NCI-H1105 treated with DMSO at 0.1 percent for 48 hours (cell line): ENCODE results near the gene CIT.
"Not testable (repeated sequence)": the region's sequence is repeated elsewhere in the genome, so short reads cannot be mapped to it uniquely, and the experiment has no call there.

Experiments
- DNase-seq: peaks from one replicate; lab custom pipeline; 2025; lab: John Stamatoyannopoulos, UW

Gene CIT

GRCh38 chr12:119876761-119877638 is at the start of gene CIT:
TSS of gene CIT (minus strand) at chr12:119877320. CDS start at chr12:119876168, 1,152 bp downstream.
- DNase-seq, result peak; percentile 96

GRCh38 chr12:119925269-119925668 is 48.1 kb upstream of the CIT start:
- no peak for DNase-seq

DNA sequence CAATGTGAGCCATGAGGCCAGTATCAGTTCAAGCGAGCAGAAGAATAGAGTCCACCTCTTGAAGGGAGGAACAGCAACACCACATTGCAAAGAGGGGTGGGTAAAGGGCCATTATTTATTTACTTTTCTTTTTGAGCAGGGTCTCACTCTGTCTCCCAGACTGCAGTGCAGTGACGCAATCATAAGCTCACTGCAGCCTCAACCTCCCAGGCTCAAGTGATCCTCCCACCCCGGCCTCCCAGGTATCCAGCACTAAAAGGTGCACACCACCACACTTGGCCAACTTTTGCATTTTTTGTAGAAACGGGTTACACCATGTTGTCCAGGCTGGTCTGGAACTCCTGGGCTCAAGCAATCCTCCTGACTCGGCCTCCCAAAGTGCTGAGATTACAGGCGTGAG is 42.9 kb upstream of the CIT start:
- no peak for DNase-seq

GRCh38 chr12:119915894-119916510 is 38.9 kb upstream of the CIT start:
- no peak for DNase-seq

DNA sequence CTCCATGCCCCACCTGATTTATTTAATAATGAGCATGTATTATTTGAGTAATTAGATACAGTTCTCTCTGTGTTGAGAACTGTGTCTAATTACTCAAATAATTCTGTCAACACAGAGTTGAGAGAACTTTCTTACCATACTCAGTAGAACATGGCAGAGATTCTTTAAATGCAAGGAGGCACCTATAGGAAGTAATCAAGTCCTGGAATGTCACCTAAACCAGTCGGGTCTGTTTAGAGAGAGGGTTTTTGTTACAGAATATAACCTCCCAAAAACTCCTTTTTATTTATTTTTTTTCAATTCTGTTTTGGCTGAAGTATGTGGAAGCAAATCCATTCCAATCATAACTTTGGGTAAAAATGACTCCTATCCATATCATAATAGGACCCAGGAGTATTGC is 37.5 kb upstream of the CIT start:
- no peak for DNase-seq

- no peak for DNase-seq
Measured at GRCh38 chr12:119913536-119914330, 36.6 kb upstream of the CIT start.

GRCh38 chr12:119911182-119911581 is 34.1 kb upstream of the CIT start:
- DNase-seq, result no peak

DNA sequence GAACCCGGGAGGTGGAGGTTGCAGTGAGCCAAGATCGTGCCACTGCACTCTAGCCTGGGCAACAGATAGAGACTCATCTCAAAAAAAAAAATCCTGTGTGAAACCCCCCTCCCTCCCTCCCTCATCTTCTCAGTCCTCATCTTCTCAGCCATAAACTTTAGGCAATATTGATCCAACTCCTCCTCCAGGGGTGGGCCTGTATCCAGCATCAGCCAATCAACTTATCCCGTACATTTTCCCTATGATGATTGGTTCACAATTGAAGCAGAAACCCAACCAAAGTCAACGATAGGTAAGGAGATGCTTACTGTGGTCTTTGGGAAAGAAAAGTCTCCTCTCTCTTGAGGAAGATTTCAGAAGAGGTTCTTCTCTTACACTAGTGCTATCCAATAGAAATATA is 33.5 kb upstream of the CIT start:
- DNase-seq, result no peak

DNA sequence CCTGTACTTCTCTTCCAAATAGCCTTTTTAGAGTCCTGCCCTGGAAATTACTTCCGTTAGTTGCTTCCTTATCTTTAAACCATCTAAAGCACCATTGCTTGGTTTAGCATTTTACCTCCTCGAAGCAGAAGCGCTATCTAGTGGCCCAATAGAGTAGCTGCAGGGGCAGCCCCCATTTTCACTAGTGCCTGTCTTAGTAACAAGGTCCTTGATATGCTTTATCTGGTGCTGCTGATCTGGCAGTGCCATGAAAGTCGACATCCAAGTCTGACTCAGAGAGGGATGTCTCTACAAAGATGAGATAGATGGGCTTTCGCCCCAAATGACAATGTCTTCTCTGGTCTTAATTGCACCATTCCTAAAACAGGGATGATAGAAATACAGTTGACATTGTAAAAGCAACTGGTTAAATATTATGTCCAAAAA is 25.0 kb upstream of the CIT start:
- DNase-seq, result peak; percentile 84

- DNase-seq, result no peak
Measured at GRCh38 chr12:119901670-119902069, 24.6 kb upstream of the CIT start.

GRCh38 chr12:119894916-119895315 is 17.8 kb upstream of the CIT start:
- no peak for DNase-seq

DNA sequence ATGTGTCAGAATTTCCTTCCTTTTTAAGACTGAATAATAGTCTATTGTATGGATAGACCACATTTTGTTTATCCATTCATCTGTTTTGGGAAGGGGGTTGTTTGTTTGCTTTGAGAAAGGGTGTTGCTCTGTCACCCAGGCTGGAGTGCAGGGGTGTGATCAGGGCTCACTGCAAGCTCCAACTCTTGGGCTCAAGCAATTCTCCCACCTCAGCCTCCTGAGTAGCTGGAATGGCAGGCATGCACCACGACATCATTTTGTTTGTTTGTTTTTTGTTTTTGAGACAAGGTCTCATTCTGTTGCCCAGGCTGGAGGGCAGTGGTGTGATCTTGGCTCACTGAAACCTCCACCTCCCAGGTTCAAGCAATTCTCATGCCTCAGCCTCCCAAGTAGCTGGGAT is 15.5 kb upstream of the CIT start:
- not testable (repeated sequence) for DNase-seq

DNA sequence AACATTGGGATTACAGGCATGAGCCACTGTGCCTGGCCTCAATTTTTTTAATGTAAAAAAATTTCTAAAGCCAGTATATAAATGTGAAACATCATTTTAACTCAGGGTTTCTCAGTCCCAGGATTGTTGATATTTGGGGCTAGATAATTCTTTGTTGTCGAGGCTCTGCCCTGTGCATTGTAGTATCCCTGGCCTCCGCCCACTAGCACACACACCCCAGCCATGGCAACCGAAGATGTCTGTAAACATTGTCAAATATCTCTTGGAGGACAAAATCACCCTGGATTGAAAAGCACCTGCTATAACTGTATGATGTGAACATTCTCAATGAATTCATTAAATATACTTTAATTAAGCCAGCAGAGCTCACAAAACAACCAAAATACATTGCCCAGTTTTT is 8.4 kb upstream of the CIT start:
- DNase-seq, result no peak

DNA sequence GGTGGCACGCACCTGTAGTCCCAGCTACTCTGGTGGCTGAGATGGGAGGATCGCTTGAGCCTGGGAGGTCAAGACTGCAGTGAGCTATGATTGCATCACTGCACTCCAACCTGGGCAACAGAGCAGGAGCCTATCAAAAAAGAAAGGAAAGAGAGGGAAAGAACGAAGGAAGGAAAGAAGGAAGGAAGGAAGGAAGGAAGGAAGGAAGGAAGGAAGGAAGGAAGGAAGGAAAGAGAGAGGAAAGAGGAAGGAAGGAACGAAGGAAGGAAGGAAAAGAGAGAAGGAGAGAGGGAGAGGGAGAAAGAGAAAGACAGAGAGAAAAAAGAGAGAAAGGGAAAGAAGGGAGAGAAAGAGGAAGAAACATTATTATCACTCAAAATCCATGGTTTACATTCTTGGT is 6.7 kb upstream of the CIT start:
- DNase-seq, result not testable (repeated sequence)

- DNase-seq, result no peak
Measured at GRCh38 chr12:119883237-119883636, 6.1 kb upstream of the CIT start.

- no peak for DNase-seq
Measured at GRCh38 chr12:119877639-119877948, 474 bp upstream of the CIT start.

DNA sequence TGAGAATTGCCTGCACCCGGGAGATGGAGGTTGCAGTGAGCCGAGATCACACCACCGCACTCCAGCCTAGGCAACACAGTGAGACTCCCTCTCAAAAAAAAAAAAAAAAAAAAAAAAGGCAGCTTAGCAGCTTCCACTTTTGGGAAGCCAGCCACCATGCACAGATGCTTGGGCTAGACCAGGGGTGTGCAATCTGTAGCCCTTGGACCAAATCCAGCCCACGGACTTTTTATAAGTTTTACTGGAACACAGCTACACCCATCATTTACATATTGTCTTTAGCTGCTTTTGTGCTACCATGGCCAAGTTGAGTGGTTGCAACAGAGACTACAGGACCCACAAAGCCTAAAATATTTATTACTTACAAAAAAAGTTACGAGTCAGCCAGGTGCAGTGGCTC is 6.7 kb downstream of the CIT start:
- DNase-seq, result no peak

- no peak for DNase-seq
Measured at GRCh38 chr12:119869720-119870119, 7.4 kb downstream of the CIT start.

GRCh38 chr12:119868992-119869391 is 8.1 kb downstream of the CIT start:
- DNase-seq, result no peak

GRCh38 chr12:119864591-119864990 is 12.5 kb downstream of the CIT start:
- no peak for DNase-seq

GRCh38 chr12:119859241-119859640 is 17.9 kb downstream of the CIT start:
- no peak for DNase-seq

- no peak for DNase-seq
Measured at GRCh38 chr12:119857041-119857591, 20.0 kb downstream of the CIT start.

DNA sequence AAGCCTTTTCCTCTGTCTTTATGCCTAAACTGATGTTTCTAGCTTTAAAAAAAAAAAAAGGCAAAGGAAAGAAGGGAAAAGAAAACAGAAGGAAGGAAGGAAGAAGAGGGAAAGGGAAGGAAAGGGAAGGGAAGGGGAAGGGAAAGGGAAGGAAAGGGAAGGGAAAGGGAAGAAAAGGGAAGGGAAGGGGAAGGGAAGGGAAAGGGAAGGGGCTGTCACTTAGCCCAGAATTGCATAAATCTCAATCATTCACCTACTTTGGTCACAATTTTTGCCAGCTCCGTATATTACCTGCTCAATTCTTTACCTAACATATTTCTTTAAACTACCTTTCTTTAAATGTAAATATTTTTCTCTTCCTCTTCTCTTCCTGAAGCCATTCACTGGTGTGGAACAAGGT is 26.8 kb downstream of the CIT start:
- no peak for DNase-seq
